ENCODE data around the gene MMEL1. TPM values are rescaled to one million over a fixed set of nuclear protein-coding genes. Genes with fewer than 3 reads are reported as not detected.
"Not testable (repeated sequence)": the region's sequence is repeated elsewhere in the genome, so short reads cannot be mapped to it uniquely, and the experiment has no call there.

MMEL1 gene
- total and polyA plus RNA-seq, 8 donors, result 0.39 to 8.7 (median 2.5) TPM

DNA sequence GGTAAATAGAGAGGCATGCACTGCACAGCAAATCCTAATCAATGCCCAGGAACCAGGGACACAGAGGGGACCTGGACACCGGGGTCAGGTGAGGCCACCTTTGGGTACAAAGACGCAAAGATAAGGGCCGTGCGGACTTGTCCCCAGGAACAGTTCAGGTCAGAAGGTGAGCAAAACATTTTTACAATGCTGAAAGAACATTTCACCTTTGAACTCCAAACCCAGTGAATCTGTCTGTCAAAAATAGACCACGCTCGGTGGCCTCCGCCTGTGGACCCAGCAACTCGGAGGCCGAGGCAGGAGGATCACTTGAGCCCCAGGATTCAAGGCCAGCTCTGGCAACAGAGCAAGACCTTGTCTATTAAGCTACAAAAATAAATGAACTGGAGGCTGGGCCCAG lies 61.5 kb downstream of the MMEL1 start:
- DNase-seq (no peak), ATAC-seq (no peak), FAIRE-seq (no peak)
- Histone ChIP-seq H3K4me1 (peaks cover 0 to 7% (median 0%) of the 10 kb centered on the region in 3 donors), H3K9me3 (no peaks in the 10 kb centered on the region), H3K27me3 (no peaks in the 10 kb centered on the region), H3K4me3 (no peak overlapping the region), H3K36me3 (no peaks in the 10 kb centered on the region), H3K27ac (no peak overlapping the region)
- TF ChIP-seq CTCF (IDR thresholded peaks at IDR 0.05), result no peak
- 85 to 86% methylated on average over 9 of the region's 9 CpGs for WGBS, 2 donors
- intact Hi-C loops (cut with DNase I), result no loop called here

DNA sequence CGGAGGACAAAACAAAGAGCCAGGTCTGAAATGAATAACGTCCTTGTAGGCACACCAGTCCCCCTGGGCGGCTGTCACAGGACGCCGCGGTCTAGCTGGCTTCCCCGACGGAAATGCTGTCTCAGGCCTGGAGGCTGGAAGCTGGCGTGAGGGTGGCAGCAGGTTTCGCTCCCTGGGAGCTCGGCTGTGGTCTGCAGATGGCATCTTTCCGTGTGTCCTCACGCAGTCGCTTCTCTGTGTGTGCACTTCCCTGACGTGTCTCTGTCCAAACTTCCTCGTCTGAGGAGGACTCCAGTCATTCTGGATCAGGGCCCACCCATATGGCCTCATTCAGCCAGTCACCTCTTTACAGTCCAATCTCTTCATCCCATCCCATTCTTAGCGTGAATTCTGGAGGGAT lies 62.5 kb downstream of the MMEL1 start:
- TF ChIP-seq CTCF (IDR thresholded peaks at IDR 0.05), result no peak
- H3K27ac ChIP-seq, result no peak overlapping the region
- FAIRE-seq, result no peak
- intact Hi-C loops (cut with DNase I), result no loop called here
- no peaks in the 10 kb centered on the region for H3K9me3 ChIP-seq
- ATAC-seq, result no peak
- no peaks in the 10 kb centered on the region for H3K4me1 ChIP-seq
- no peak for DNase-seq
- 84 to 86% methylated on average over 17 of the region's 17 CpGs for WGBS, 2 donors
- no peaks in the 10 kb centered on the region for H3K36me3 ChIP-seq
- H3K4me3 ChIP-seq, result no peak overlapping the region
- H3K27me3 ChIP-seq, result no peaks in the 10 kb centered on the region

- intact Hi-C loops (cut with DNase I); FAIRE-seq; H3K4me1 ChIP-seq; H3K9me3 ChIP-seq; H3K27me3 ChIP-seq; H3K36me3 ChIP-seq; H3K27ac ChIP-seq; ATAC-seq; H3K4me3 ChIP-seq: not testable (repeated sequence)
- 72 to 80% methylated on average over 13 of the region's 13 CpGs for WGBS, 2 donors
- peak in 2 of 6 donors; percentile 14 to 66 for DNase-seq
These were observed 63.1 kb downstream of the MMEL1 start for GRCh38 chr1:2569703-2570102.

GRCh38 chr1:2569060-2569459 lies 63.8 kb downstream of the MMEL1 start:
- Histone ChIP-seq H3K4me1 (no peaks in the 10 kb centered on the region), H3K36me3 (no peaks in the 10 kb centered on the region), H3K4me3 (no peak overlapping the region), H3K27me3 (no peaks in the 10 kb centered on the region), H3K27ac (no peak overlapping the region), H3K9me3 (no peaks in the 10 kb centered on the region)
- intact Hi-C loops (cut with DNase I), result no loop called here
- DNase-seq (peak in 1 of 6 donors; percentile 45), ATAC-seq (no peak), FAIRE-seq (no peak)
- no peak for TF ChIP-seq CTCF (IDR thresholded peaks at IDR 0.05)
- WGBS, 2 donors, result 78 to 87% methylated on average over 15 to 17 of the region's 17 CpGs

GRCh38 chr1:2568187-2568816 lies 64.5 kb downstream of the MMEL1 start:
- H3K27ac ChIP-seq; ATAC-seq; H3K9me3 ChIP-seq; H3K36me3 ChIP-seq; intact Hi-C loops (cut with DNase I); FAIRE-seq; H3K4me1 ChIP-seq; H3K27me3 ChIP-seq; H3K4me3 ChIP-seq: not testable (repeated sequence)
- WGBS, 2 donors, result 44 to 60% methylated on average over 2 to 11 of the region's 17 CpGs
- DNase-seq, result peak in 2 of 6 donors; percentile 23 to 63

GRCh38 chr1:2567083-2567679 lies 65.6 kb downstream of the MMEL1 start:
- 63 to 74% methylated on average over 16 of the region's 16 CpGs for WGBS, 2 donors
- no peak for FAIRE-seq
- Histone ChIP-seq H3K27me3 (no peaks in the 10 kb centered on the region), H3K36me3 (no peaks in the 10 kb centered on the region), H3K4me1 (no peaks in the 10 kb centered on the region), H3K9me3 (no peaks in the 10 kb centered on the region), H3K4me3 (no peak overlapping the region), H3K27ac (no peak overlapping the region)
- peak in 2 of 6 donors; percentile 11 to 48 for DNase-seq
- no peak for TF ChIP-seq CTCF (IDR thresholded peaks at IDR 0.05)
- no peak for ATAC-seq
- intact Hi-C loops (cut with DNase I), result no loop called here

Data from pancreas (tissue), 10 donors.